GM18505 (cell line): ENCODE results near the gene CLK2.
"Not testable (repeated sequence)": the region's sequence is repeated elsewhere in the genome, so short reads cannot be mapped to it uniquely, and the experiment has no call there.

Experiments
- ATAC-seq: cut with Tn5 transposase; IDR thresholded peaks from one replicate; pipeline ENCODE4 v1.9.1; 2021; ENCODE audit not compliant: unreplicated experiment
- POLR2A ChIP-seq: IDR thresholded peaks from 4 replicates; pipeline ENCODE4 v1.6.1; 2011; ENCODE audit warnings: borderline replicate concordance; ENCODE audit not compliant: insufficient read depth, insufficient read length; ENCODE audit errors: extremely low read depth

The CLK2 gene

GRCh38 chr1:155228096-155228427 lies 45.2 kb downstream of the CLK2 start:
- no peak for ATAC-seq
- TF ChIP-seq POLR2A: no peak

GRCh38 chr1:155227261-155228095 lies 45.8 kb downstream of the CLK2 start:
- peak; percentile 88 for TF ChIP-seq POLR2A
- ATAC-seq: peak; percentile 87

- TF ChIP-seq POLR2A: no peak
- no peak for ATAC-seq
Observed at GRCh38 chr1:155226910-155227260, 46.4 kb downstream of the CLK2 start.

- no peak for ATAC-seq
- no peak for TF ChIP-seq POLR2A
Observed at GRCh38 chr1:155226188-155226909, 47.0 kb downstream of the CLK2 start.

GRCh38 chr1:155225404-155225759 lies 47.9 kb downstream of the CLK2 start:
- not testable (repeated sequence) for ATAC-seq

- no peak for TF ChIP-seq POLR2A
- no peak for ATAC-seq
Observed at GRCh38 chr1:155223047-155223446, 50.3 kb downstream of the CLK2 start.

- not testable (repeated sequence) for ATAC-seq
Observed at GRCh38 chr1:155220211-155220965, 52.9 kb downstream of the CLK2 start.

GRCh38 chr1:155219592-155220031 lies 53.7 kb downstream of the CLK2 start:
- no peak for TF ChIP-seq POLR2A
- no peak for ATAC-seq

- ATAC-seq: no peak
- no peak for TF ChIP-seq POLR2A
Observed at GRCh38 chr1:155218854-155219591, 54.3 kb downstream of the CLK2 start.

GRCh38 chr1:155214702-155215101 lies 58.6 kb downstream of the CLK2 start:
- not testable (repeated sequence) for ATAC-seq
